NCI-H345 (cell line): Measurements from ENCODE around the gene SAE1.
A peak's percentile ranks its signal among the peaks of the same experiment; 100 is the strongest.

Source experiments
- DNase-seq: peaks from one replicate; lab custom pipeline; 2025; lab: John Stamatoyannopoulos, UW

The SAE1 gene

GRCh38 chr19:47161876-47162489 is 31.3 kb downstream of the SAE1 start:
- DNase-seq: no peak

- no peak for DNase-seq
Observed at GRCh38 chr19:47168065-47168464, 37.4 kb downstream of the SAE1 start.

DNA sequence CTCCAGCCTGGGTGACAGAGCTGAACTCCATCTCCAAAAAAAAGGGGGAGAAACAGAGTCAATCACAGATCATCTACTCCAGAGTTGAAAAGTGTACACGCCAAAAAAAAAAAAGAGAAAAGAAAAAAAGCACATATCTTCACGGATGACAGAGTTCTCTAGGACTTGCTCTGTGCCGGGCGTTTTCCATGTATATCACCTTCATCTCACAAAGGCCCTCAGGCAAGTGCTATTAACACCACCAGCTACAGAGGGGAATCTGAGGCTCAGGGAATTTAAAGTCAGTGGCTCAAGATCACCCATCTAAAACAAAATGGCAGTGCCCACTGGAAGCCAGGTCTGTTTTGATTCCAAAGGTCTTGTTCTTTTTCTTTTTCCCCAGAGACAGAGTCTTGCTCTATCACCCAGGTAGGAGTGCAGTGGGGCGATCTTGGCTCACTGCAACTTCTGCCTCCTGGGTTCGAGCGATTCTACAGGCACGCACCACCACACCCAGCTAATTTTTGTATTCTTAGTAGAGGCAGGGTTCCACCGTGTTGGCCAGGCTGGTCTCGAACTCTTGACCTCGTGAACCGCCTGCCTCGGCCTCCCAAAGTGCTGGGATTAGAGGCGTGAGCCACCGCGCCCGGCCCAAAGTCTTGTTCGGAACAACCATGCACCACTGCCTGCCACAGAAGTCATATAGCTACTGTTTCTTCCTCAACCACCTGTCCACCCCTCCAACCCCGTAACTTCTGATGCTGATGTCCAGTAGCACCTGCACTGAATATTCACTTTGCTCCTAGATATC is 42.2 kb downstream of the SAE1 start:
- no peak for DNase-seq

- DNase-seq: no peak
Observed at GRCh38 chr19:47176071-47176626, 45.5 kb downstream of the SAE1 start.

- no peak for DNase-seq
Observed at GRCh38 chr19:47176627-47177090, 46.0 kb downstream of the SAE1 start.

- no peak for DNase-seq
Observed at GRCh38 chr19:47179653-47180310, 49.1 kb downstream of the SAE1 start.

- no peak for DNase-seq
Observed at GRCh38 chr19:47183601-47184000, 53.0 kb downstream of the SAE1 start.

- DNase-seq: no peak
Observed at GRCh38 chr19:47186446-47187334, 56.1 kb downstream of the SAE1 start.

GRCh38 chr19:47187335-47187655 is 56.7 kb downstream of the SAE1 start:
- no peak for DNase-seq

- no peak for DNase-seq
Observed at GRCh38 chr19:47187797-47188196, 57.2 kb downstream of the SAE1 start.

DNA sequence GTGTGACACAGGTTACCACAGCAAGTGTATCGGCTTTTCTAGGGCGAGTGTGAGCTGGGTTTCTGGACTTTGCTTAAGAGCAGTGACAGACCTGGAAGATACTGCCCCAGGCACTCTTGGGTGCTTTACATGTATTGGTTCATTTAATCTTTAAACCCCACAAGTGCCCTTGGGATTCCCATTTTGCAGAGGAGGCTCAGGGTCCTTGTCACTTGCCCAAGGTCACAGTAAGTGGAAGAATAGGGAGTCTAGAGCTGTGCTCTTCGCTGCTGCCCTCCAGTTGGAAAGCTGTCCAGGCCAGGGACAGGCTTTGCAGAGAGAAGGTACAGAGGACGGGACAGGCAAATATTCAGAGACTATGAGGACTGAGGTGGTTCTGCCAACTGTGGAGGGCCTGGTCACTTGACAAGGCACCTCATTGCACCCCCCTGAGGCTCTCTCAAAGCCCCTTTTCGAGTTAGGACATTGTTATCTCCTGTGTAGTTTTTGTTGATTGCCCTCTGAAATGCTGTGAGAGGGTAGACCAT is 57.9 kb downstream of the SAE1 start:
- DNase-seq: no peak

DNA sequence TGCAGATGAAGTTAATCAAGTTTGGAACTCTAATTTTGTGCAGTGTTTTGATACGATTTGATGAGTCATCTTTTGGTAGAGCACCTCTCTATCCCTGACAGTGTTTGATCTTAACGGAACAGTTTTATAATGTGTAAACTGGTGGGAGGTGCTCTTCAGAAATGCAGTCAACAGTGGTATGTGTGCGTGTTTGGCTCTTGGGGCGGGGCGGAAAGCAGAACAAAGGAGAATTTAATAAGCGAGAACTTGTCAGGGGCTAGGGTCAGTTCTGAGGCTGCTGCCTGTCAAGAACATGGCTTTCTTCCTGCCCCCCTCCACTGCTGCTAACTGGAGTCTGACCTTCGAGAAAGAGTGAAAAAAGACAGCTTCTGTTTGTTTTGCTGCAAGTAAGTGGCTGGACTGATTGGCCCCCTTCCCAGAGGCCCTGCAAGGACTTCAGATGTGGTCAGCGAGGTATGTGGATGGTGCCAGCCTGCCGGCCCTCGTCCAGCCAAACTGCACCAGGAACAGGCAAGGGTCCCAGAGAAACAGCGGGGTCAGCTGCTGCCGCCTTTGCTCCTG is 59.6 kb downstream of the SAE1 start:
- no peak for DNase-seq

- DNase-seq: no peak
Observed at GRCh38 chr19:47195434-47195833, 64.8 kb downstream of the SAE1 start.

DNA sequence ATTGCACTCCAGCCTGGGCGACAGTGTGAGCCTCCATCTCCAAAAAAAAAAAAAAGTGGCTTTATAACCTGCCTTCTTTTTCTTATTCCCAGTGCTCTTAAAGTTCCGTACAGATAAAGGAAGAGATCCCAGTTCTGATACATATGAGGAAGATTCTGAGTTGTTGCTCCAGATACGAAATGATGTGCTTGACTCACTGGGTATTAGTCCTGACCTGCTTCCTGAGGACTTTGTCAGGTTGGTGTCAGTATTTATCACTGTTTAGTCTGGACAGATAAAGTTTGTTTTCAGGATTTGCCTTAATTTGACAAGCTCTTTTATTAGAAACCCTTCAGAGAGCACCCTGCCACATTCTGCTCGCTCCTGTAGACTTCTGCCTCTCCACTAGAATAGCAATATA is 66.5 kb downstream of the SAE1 start:
- DNase-seq: no peak

- no peak for DNase-seq
Observed at GRCh38 chr19:47200530-47200929, 69.9 kb downstream of the SAE1 start.

DNA sequence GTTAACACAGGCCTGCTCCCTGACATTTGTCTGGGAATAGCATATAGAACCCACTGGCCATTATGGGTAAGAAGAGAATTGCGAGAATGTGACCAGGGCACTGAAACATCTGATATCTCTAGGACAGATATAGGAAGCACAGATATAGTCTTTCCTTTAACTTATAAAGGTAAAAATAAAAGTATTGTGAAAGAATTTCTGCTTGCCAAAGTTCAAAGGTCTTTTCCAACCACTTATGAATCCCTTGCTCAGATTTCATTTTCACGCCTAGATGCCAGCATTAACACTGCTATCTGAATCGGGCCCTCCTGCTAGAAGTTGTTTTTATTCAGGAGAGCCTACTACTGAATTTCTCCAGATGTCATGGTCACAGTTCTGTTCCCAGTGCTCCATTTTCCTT is 72.6 kb downstream of the SAE1 start:
- no peak for DNase-seq

DNA sequence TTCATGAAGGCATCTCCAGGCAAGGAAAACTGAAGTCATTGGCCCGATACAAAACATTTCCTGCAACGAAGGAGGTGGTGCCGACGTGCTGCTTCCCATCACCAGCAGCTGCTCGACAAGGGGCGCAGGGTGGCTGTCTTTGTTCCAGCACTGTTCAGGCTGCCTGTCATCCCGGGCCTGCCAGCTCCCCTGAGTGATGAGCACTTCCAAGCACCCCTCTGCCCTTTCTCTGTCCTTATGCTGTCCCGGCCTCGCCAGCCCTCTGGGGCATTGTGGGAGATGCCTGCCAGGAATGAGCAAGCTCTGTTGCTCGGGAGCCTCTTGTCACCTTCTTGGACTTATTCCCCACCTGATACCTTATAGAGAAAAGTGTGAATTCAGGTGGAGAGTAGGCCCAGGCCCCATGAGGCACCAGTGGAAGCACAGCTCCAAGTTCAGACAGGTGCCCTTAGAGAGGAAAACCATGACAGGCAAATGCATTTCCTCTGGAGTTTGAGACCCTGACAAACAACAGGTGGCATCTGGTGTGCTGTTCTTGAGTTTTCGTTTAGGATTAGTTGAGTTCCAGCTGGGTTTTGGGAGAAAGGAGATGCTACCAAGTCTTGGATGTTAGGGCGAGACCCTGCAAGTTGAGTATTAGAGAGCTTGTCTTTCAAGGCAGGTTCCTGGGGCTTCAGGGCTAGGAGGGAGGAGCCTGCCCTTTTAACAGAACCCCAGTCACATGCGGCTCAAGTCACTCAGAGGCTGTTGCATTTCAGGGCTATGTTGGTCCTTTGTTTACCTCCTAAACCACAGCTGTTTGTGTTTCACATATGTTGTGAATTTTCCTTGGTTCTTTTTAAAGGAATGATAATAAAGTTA is 78.9 kb downstream of the SAE1 start:
- DNase-seq: no peak

DNA sequence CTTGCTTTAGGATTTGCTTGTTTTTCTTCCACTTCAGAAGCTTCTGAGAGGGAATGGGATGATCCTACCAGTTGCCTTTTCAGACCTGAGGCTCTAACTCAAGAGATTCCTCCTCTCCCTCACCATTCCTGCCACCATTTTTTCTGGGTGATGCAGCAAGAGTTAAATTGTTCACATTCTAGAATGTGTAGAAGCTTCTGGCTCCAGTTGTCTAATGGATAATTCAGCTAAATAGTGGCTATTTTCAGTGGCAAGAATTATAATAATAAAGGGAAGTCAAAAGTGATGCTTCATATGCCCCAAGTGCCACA is 79.5 kb downstream of the SAE1 start:
- DNase-seq: no peak

DNA sequence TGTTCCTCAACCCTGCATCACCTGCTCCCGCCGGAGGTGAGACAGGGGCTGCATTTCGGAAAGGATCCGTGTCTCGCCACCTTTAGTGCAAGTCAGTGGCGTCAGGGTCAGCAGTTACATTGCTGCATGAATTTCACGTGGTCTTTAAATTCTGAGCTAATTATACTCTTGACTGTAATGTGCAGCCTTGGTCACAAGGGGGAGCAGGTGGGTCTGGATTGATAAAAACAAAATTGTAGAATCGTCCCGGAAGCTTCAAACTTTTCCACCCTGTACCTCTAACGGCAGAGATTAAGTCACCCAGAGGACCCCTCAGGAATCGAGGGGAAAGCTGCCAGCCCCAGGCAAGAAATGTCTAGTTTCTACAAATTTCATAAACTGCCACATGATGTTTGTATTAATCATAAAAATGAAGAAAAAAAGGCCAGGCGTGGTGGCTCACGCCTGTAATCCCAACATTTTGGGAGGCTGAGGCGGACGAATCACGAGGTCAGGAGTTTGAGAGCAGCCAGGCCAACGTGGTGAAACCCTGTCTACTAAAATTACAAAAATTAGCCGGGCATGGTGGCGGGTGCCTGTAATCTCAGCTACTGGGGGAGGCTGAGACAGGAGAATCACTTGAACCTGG is 80.2 kb downstream of the SAE1 start:
- DNase-seq: peak; percentile 39

DNA sequence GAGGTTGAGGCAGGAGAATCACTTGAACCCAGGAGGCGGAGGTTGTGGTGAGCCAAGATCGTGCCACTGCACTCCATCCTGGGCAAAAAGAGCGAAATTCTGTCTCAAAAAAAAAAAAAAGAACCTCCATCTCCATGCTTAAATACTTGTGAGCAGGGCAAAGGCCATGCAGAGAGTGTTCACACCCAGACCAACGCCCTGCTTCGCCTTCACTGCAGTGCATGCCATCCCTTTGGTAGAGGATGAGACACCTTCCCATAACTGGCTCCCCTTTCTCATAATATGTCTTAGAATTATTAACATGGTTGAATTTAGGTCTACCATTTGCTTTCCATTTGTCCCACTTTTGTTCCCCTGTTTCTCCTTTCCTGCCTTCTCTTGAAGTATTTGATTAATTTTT is 84.9 kb downstream of the SAE1 start:
- no peak for DNase-seq
